ENCODE measurements around the gene FOCAD.

DNA sequence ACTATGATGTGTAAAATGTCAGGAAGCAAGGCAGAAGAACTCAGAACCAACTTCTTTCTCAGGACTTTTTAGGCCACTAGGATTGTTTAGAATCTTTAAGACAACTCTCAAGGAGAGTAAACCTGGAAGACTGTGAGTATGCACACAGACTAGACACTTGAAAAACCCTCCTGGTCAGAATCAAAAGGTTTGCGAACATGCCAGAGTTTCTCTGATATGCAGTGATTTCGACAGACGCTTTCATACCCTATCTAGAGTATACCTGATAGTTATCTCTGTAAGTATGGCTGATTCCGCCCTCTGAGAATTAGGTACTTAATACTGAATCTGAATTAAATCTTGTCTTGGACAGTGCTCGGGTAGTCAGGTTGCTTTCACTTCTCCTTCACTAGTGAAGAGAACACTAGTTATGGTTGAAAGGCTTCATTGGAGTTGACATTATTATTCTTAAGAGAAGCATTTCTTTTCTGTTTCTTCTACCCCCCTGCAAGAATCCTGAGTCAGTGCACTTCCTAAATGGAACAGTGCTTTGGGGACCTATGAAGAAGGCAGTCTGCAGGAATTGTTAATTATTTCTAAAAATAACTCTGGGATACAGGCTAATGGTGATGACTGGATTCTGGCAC is 189.3 kb downstream of the FOCAD start:
- TF ChIP-seq POLR2A (IDR thresholded peaks at IDR 0.05) (no peak), CTCF (IDR thresholded peaks at IDR 0.05) (no peak), POLR2AphosphoS5 (IDR thresholded peaks at IDR 0.05) (no peak)

All from stomach (tissue), 4 donors.